ENCODE data around the gene ATXN2.

ATXN2 gene

GRCh38 chr12:111440631-111441030 lies 158.5 kb downstream of the ATXN2 start:
- Mint-ChIP-seq H3K9me3 (no peaks in the 10 kb centered on the region), H3K4me1 (ENCODE audit: low read depth) (peaks cover 96% of the 10 kb centered on the region), H3K4me3 (no peak overlapping the region), H3K27me3 (no peaks in the 10 kb centered on the region), H3K27ac (peak overlapping the region; percentile 62), H3K36me3 (ENCODE audit: low read depth) (peaks cover 80% of the 10 kb centered on the region)
- peak; percentile 24 for DNase-seq

GRCh38 chr12:111440152-111440551 lies 159.0 kb downstream of the ATXN2 start:
- Mint-ChIP-seq H3K36me3 (ENCODE audit: low read depth) (peaks cover 79% of the 10 kb centered on the region), H3K27ac (peak overlapping the region; percentile 62), H3K4me1 (ENCODE audit: low read depth) (peaks cover 96% of the 10 kb centered on the region), H3K9me3 (no peaks in the 10 kb centered on the region), H3K4me3 (no peak overlapping the region), H3K27me3 (no peaks in the 10 kb centered on the region)
- peak; percentile 28 for DNase-seq

- no peak for DNase-seq
- Mint-ChIP-seq H3K4me3 (no peak overlapping the region), H3K9me3 (no peaks in the 10 kb centered on the region), H3K4me1 (ENCODE audit: low read depth) (peaks cover 96% of the 10 kb centered on the region), H3K36me3 (ENCODE audit: low read depth) (peaks cover 78% of the 10 kb centered on the region), H3K27me3 (no peaks in the 10 kb centered on the region), H3K27ac (peak overlapping the region; percentile 62)
These were observed 159.4 kb downstream of the ATXN2 start for GRCh38 chr12:111439657-111440151.

GRCh38 chr12:111438481-111438880 lies 160.6 kb downstream of the ATXN2 start:
- peak; percentile 71 for DNase-seq
- Mint-ChIP-seq H3K4me1 (ENCODE audit: low read depth) (peaks cover 96% of the 10 kb centered on the region), H3K27ac (peak overlapping the region; percentile 87), H3K27me3 (no peaks in the 10 kb centered on the region), H3K9me3 (no peaks in the 10 kb centered on the region), H3K36me3 (ENCODE audit: low read depth) (peaks cover 77% of the 10 kb centered on the region), H3K4me3 (no peak overlapping the region)

GRCh38 chr12:111437816-111438454 lies 161.2 kb downstream of the ATXN2 start:
- no peak for DNase-seq
- peaks cover 75% of the 10 kb centered on the region for H3K36me3 Mint-ChIP-seq (ENCODE audit: low read depth)
- H3K4me3 Mint-ChIP-seq: no peak overlapping the region
- H3K9me3 Mint-ChIP-seq: no peaks in the 10 kb centered on the region
- no peaks in the 10 kb centered on the region for H3K27me3 Mint-ChIP-seq
- peak overlapping the region; percentile 87 for H3K27ac Mint-ChIP-seq
- H3K4me1 Mint-ChIP-seq (ENCODE audit: low read depth): peaks cover 95% of the 10 kb centered on the region

- Mint-ChIP-seq H3K9me3 (no peaks in the 10 kb centered on the region), H3K4me3 (no peak overlapping the region), H3K27ac (peak overlapping the region; percentile 71), H3K27me3 (no peaks in the 10 kb centered on the region), H3K4me1 (ENCODE audit: low read depth) (peaks cover 95% of the 10 kb centered on the region), H3K36me3 (ENCODE audit: low read depth) (peaks cover 76% of the 10 kb centered on the region)
- DNase-seq: no peak
These were observed 162.3 kb downstream of the ATXN2 start for GRCh38 chr12:111436811-111437210.

- H3K27me3 Mint-ChIP-seq: no peaks in the 10 kb centered on the region
- peaks cover 95% of the 10 kb centered on the region for H3K4me1 Mint-ChIP-seq (ENCODE audit: low read depth)
- peaks cover 77% of the 10 kb centered on the region for H3K36me3 Mint-ChIP-seq (ENCODE audit: low read depth)
- no peak overlapping the region for H3K4me3 Mint-ChIP-seq
- peak overlapping the region; percentile 71 for H3K27ac Mint-ChIP-seq
- no peaks in the 10 kb centered on the region for H3K9me3 Mint-ChIP-seq
- no peak for DNase-seq
These were observed 162.8 kb downstream of the ATXN2 start for GRCh38 chr12:111436266-111436665.

- Mint-ChIP-seq H3K27ac (peak overlapping the region; percentile 96), H3K27me3 (no peaks in the 10 kb centered on the region), H3K9me3 (no peaks in the 10 kb centered on the region), H3K4me3 (peak overlapping the region; percentile 71), H3K4me1 (ENCODE audit: low read depth) (peaks cover 94% of the 10 kb centered on the region), H3K36me3 (ENCODE audit: low read depth) (peaks cover 75% of the 10 kb centered on the region)
- DNase-seq: no peak
These were observed 163.4 kb downstream of the ATXN2 start for GRCh38 chr12:111435661-111436201.

- no peaks in the 10 kb centered on the region for H3K27me3 Mint-ChIP-seq
- no peaks in the 10 kb centered on the region for H3K9me3 Mint-ChIP-seq
- H3K36me3 Mint-ChIP-seq (ENCODE audit: low read depth): peaks cover 65% of the 10 kb centered on the region
- H3K4me1 Mint-ChIP-seq (ENCODE audit: low read depth): peaks cover 94% of the 10 kb centered on the region
- peak overlapping the region; percentile 71 for H3K4me3 Mint-ChIP-seq
- DNase-seq: peak; percentile 83
- peak overlapping the region; percentile 96 for H3K27ac Mint-ChIP-seq
These were observed 164.3 kb downstream of the ATXN2 start for GRCh38 chr12:111434680-111435338.

GRCh38 chr12:111434049-111434448 lies 165.1 kb downstream of the ATXN2 start:
- Mint-ChIP-seq H3K36me3 (ENCODE audit: low read depth) (peaks cover 61% of the 10 kb centered on the region), H3K4me1 (ENCODE audit: low read depth) (peaks cover 96% of the 10 kb centered on the region), H3K4me3 (peak overlapping the region; percentile 71), H3K27ac (peak overlapping the region; percentile 96), H3K27me3 (no peaks in the 10 kb centered on the region), H3K9me3 (no peaks in the 10 kb centered on the region)
- DNase-seq: no peak

GRCh38 chr12:111431772-111432171 lies 167.3 kb downstream of the ATXN2 start:
- no peak for DNase-seq
- Mint-ChIP-seq H3K36me3 (ENCODE audit: low read depth) (peaks cover 48% of the 10 kb centered on the region), H3K4me3 (peak overlapping the region; percentile 72), H3K9me3 (no peaks in the 10 kb centered on the region), H3K27ac (peak overlapping the region; percentile 94), H3K27me3 (no peaks in the 10 kb centered on the region), H3K4me1 (ENCODE audit: low read depth) (peaks cover 94% of the 10 kb centered on the region)

- peak overlapping the region; percentile 94 for H3K27ac Mint-ChIP-seq
- H3K4me3 Mint-ChIP-seq: peak overlapping the region; percentile 75
- no peaks in the 10 kb centered on the region for H3K27me3 Mint-ChIP-seq
- peaks cover 49% of the 10 kb centered on the region for H3K36me3 Mint-ChIP-seq (ENCODE audit: low read depth)
- no peaks in the 10 kb centered on the region for H3K9me3 Mint-ChIP-seq
- H3K4me1 Mint-ChIP-seq (ENCODE audit: low read depth): peaks cover 94% of the 10 kb centered on the region
- DNase-seq: peak; percentile 79
These were observed 168.4 kb downstream of the ATXN2 start for GRCh38 chr12:111430433-111431353.

GRCh38 chr12:111429828-111430432 lies 169.2 kb downstream of the ATXN2 start:
- no peaks in the 10 kb centered on the region for H3K27me3 Mint-ChIP-seq
- H3K4me1 Mint-ChIP-seq (ENCODE audit: low read depth): peaks cover 94% of the 10 kb centered on the region
- H3K27ac Mint-ChIP-seq: peak overlapping the region; percentile 94
- H3K4me3 Mint-ChIP-seq: peak overlapping the region; percentile 75
- peak; percentile 72 for DNase-seq
- no peaks in the 10 kb centered on the region for H3K9me3 Mint-ChIP-seq
- peaks cover 54% of the 10 kb centered on the region for H3K36me3 Mint-ChIP-seq (ENCODE audit: low read depth)

- Mint-ChIP-seq H3K27me3 (no peaks in the 10 kb centered on the region), H3K9me3 (no peaks in the 10 kb centered on the region), H3K4me3 (peak overlapping the region; percentile 75), H3K27ac (peak overlapping the region; percentile 86), H3K4me1 (ENCODE audit: low read depth) (peaks cover 91% of the 10 kb centered on the region), H3K36me3 (ENCODE audit: low read depth) (peaks cover 55% of the 10 kb centered on the region)
- peak; percentile 41 for DNase-seq
These were observed 170.4 kb downstream of the ATXN2 start for GRCh38 chr12:111428728-111429175.

Data from activated T-cell treated with anti-CD3 and anti-CD28 coated beads, Interleukin-2, amount 50 U/mL, for 24 hours (primary cell).